ENCODE measurements around the gene C15orf39.
"Not testable (repeated sequence)": the region's sequence is repeated elsewhere in the genome, so short reads cannot be mapped to it uniquely, and the experiment has no call there.

The C15orf39 gene

GRCh38 chr15:75229191-75230015 is 27.7 kb downstream of the C15orf39 start:
- no peak for DNase-seq

- no peak for DNase-seq
Measured at GRCh38 chr15:75230016-75230343, 28.3 kb downstream of the C15orf39 start.

GRCh38 chr15:75230551-75231371 is 29.1 kb downstream of the C15orf39 start:
- DNase-seq: no peak

GRCh38 chr15:75231836-75232235 is 30.2 kb downstream of the C15orf39 start:
- no peak for DNase-seq

- no peak for DNase-seq
Measured at GRCh38 chr15:75232252-75232813, 30.7 kb downstream of the C15orf39 start.

GRCh38 chr15:75232826-75233503 is 31.3 kb downstream of the C15orf39 start:
- no peak for DNase-seq

- DNase-seq: no peak
Measured at GRCh38 chr15:75233504-75234190, 32.0 kb downstream of the C15orf39 start.

- DNase-seq: no peak
Measured at GRCh38 chr15:75234191-75234810, 32.6 kb downstream of the C15orf39 start.

GRCh38 chr15:75235051-75235673 is 33.5 kb downstream of the C15orf39 start:
- DNase-seq: no peak

GRCh38 chr15:75235760-75236729 is 34.4 kb downstream of the C15orf39 start:
- no peak for DNase-seq

GRCh38 chr15:75237316-75237982 is 35.8 kb downstream of the C15orf39 start:
- DNase-seq: no peak

- DNase-seq: no peak
Measured at GRCh38 chr15:75238150-75238549, 36.5 kb downstream of the C15orf39 start.

- DNase-seq: not testable (repeated sequence)
Measured at GRCh38 chr15:75245741-75246140, 44.1 kb downstream of the C15orf39 start.

- not testable (repeated sequence) for DNase-seq
Measured at GRCh38 chr15:75248991-75249390, 47.3 kb downstream of the C15orf39 start.

- no peak for DNase-seq
Measured at GRCh38 chr15:75249726-75250125, 48.0 kb downstream of the C15orf39 start.

GRCh38 chr15:75251343-75251742 is 49.7 kb downstream of the C15orf39 start:
- not testable (repeated sequence) for DNase-seq

GRCh38 chr15:75252285-75252684 is 50.6 kb downstream of the C15orf39 start:
- DNase-seq: not testable (repeated sequence)

- not testable (repeated sequence) for DNase-seq
Measured at GRCh38 chr15:75258034-75258433, 56.4 kb downstream of the C15orf39 start, which contains the start of gene GOLGA6C. Gene GOLGA6C, plus strand, starts transcription at chr15:75258334. Its CDS starts 265 bp downstream, at chr15:75258599.
